HEK293 (cell line): ENCODE measurements around the gene SUPT3H.

Experiments
- CTCF ChIA-PET: fragments of 350-600 bp; formaldehyde crosslinking; extraction: SDS; loops from one replicate; lab custom pipeline; 2021; ENCODE audit warnings: antibody characterized with exemption; lab: Yijun Ruan, JAX
- POLR2A ChIA-PET: fragments of 300-600 bp; formaldehyde crosslinking; extraction: SDS; loops from one replicate; lab custom pipeline; 2020; ENCODE audit warnings: antibody characterized with exemption, inconsistent platforms; lab: Yijun Ruan, JAX
- H3K27ac ChIP-seq: fragments of 200-500 bp; sonication (Bioruptor generic); 2 replicates; pipeline ENCODE4 v1.5.1; 2014; ENCODE audit warnings: low read depth, low read length, control low read depth, inconsistent platforms; ENCODE audit errors: extremely low read depth
- H3K36me3 ChIP-seq, 2 experiments: fragments of 200-500 bp in 1 of 2; sonication (Bioruptor generic) in 1 of 2; 1 replicate in 1 of 2; 2 replicates in 1 of 2; pipeline ENCODE4 v1.5.1; 2014 to 2017; ENCODE audit warnings: inconsistent platforms in 2 of 2, low read length in 2 of 2; ENCODE audit not compliant: control insufficient read depth in 2 of 2, insufficient read depth in 1 of 2
- H3K4me1 ChIP-seq: fragments of 200-500 bp; sonication (Bioruptor generic); 2 replicates; pipeline ENCODE4 v1.5.1; 2014; ENCODE audit warnings: mild to moderate bottlenecking, low read length, inconsistent platforms; ENCODE audit not compliant: control insufficient read depth, insufficient read depth
- H3K4me3 ChIP-seq: 2 replicates; pipeline ENCODE4 v1.5.1; 2011; ENCODE audit warnings: low read depth, mild to moderate bottlenecking, control low read depth, low read length, moderate library complexity
- H3K9me3 ChIP-seq: fragments of 200-500 bp; sonication (Bioruptor generic); 2 replicates; pipeline ENCODE4 v1.5.1; 2014; ENCODE audit warnings: low read depth, low read length, inconsistent platforms; ENCODE audit not compliant: control insufficient read depth, insufficient read depth
- BCL6B ChIP-seq: fragments of 450-650 bp; formaldehyde crosslinking; IDR thresholded peaks from 2 replicates; pipeline ENCODE4 v1.5.1; 2017; ENCODE audit warnings: missing biosample characterization, missing genetic modification characterization
- GLI2 ChIP-seq: fragments of 450-650 bp; formaldehyde crosslinking; IDR thresholded peaks from 2 replicates; pipeline ENCODE4; 2017; ENCODE audit warnings: missing biosample characterization, missing genetic modification characterization, low read depth, borderline replicate concordance
- KLF17 ChIP-seq: fragments of 450-650 bp; formaldehyde crosslinking; IDR thresholded peaks from 2 replicates; pipeline ENCODE4 v1.5.1; 2016; ENCODE audit warnings: missing biosample characterization, missing genetic modification characterization
- SP3 ChIP-seq: fragments of 450-650 bp; formaldehyde crosslinking; IDR thresholded peaks from 2 replicates; pipeline ENCODE4 v1.5.1; 2016; ENCODE audit warnings: missing biosample characterization, missing genetic modification characterization
- TCF7L2 ChIP-seq: IDR thresholded peaks from 2 replicates; pipeline ENCODE4 v1.6.1; 2011; ENCODE audit warnings: low read depth, mild to moderate bottlenecking, inconsistent platforms, low read length, moderate library complexity, borderline replicate concordance
- ZBTB17 ChIP-seq: fragments of 450-650 bp; formaldehyde crosslinking; IDR thresholded peaks from 2 replicates; pipeline ENCODE4 v1.5.1; 2016; ENCODE audit warnings: missing biosample characterization, missing genetic modification characterization
- ZBTB8A ChIP-seq: fragments of 450-650 bp; formaldehyde crosslinking; IDR thresholded peaks from 2 replicates; pipeline ENCODE4 v1.5.1; 2016; ENCODE audit warnings: missing biosample characterization, missing genetic modification characterization
- ZNF10 ChIP-seq: fragments of 450-650 bp; formaldehyde crosslinking; IDR thresholded peaks from 2 replicates; pipeline ENCODE4 v1.5.1; 2017; ENCODE audit warnings: missing biosample characterization, missing genetic modification characterization
- ZNF169 ChIP-seq: fragments of 450-650 bp; formaldehyde crosslinking; IDR thresholded peaks from 2 replicates; pipeline ENCODE4 v1.5.1; 2016; ENCODE audit warnings: missing biosample characterization, missing genetic modification characterization
- ZNF266 ChIP-seq: fragments of 450-650 bp; formaldehyde crosslinking; IDR thresholded peaks from 2 replicates; pipeline ENCODE4 v1.5.1; 2016; ENCODE audit warnings: missing biosample characterization, missing genetic modification characterization, low read depth
- ZNF324 ChIP-seq: fragments of 450-650 bp; formaldehyde crosslinking; IDR thresholded peaks from 2 replicates; pipeline ENCODE4 v1.5.1; 2016; ENCODE audit warnings: missing biosample characterization, missing genetic modification characterization
- ZNF433 ChIP-seq: fragments of 450-650 bp; formaldehyde crosslinking; IDR thresholded peaks from 2 replicates; pipeline ENCODE4 v1.5.1; 2016; ENCODE audit warnings: missing biosample characterization, missing genetic modification characterization, low read depth
- ZNF529 ChIP-seq: fragments of 450-650 bp; formaldehyde crosslinking; IDR thresholded peaks from 2 replicates; pipeline ENCODE4 v1.5.1; 2017; ENCODE audit warnings: missing genetic modification characterization, missing biosample characterization; ENCODE audit not compliant: insufficient replicate concordance
- ZNF560 ChIP-seq: fragments of 450-650 bp; formaldehyde crosslinking; IDR thresholded peaks from 2 replicates; pipeline ENCODE4 v1.5.1; 2017; ENCODE audit warnings: missing biosample characterization, missing genetic modification characterization, borderline replicate concordance
- ZNF561 ChIP-seq: fragments of 450-650 bp; IDR thresholded peaks from 2 replicates; pipeline ENCODE4 v1.5.1; 2018; ENCODE audit warnings: missing biosample characterization, missing genetic modification characterization, borderline replicate concordance
- ZNF621 ChIP-seq: fragments of 450-650 bp; formaldehyde crosslinking; IDR thresholded peaks from 2 replicates; pipeline ENCODE4 v1.5.1; 2017; ENCODE audit warnings: missing biosample characterization, missing genetic modification characterization
- ZNF623 ChIP-seq: fragments of 450-650 bp; formaldehyde crosslinking; IDR thresholded peaks from 2 replicates; pipeline ENCODE4 v1.5.1; 2016; ENCODE audit warnings: missing biosample characterization, missing genetic modification characterization
- ZNF645 ChIP-seq: fragments of 450-650 bp; formaldehyde crosslinking; IDR thresholded peaks from 2 replicates; pipeline ENCODE4; 2016; ENCODE audit warnings: missing biosample characterization, missing genetic modification characterization
- ZNF830 ChIP-seq: fragments of 450-650 bp; IDR thresholded peaks from 2 replicates; pipeline ENCODE4 v1.5.0; 2018; ENCODE audit warnings: missing biosample characterization, missing genetic modification characterization, low read depth, mild to moderate bottlenecking, moderate library complexity
- TF ChIP-seq, protein P1 (sequence below): fragments of 450-650 bp; formaldehyde crosslinking; IDR thresholded peaks from 2 replicates; pipeline ENCODE4 v1.5.1; 2017; ENCODE audit warnings: missing biosample characterization, missing genetic modification characterization
- TF ChIP-seq, protein P2 (sequence below): fragments of 450-650 bp; formaldehyde crosslinking; IDR thresholded peaks from 2 replicates; pipeline ENCODE4 v1.5.1; 2016; ENCODE audit warnings: missing biosample characterization, missing genetic modification characterization

Gene SUPT3H

GRCh38 chr6:45052325-45052724, 325.4 kb downstream of the SUPT3H start:
- ChIA-PET POLR2A (no interaction called here), CTCF (interaction anchor here (1.0 kb wide), 1 partner anchor 9 kb away, joined by 4 read pairs; no protein-coding TSS in a partner anchor)
- Histone ChIP-seq H3K4me3 (no peak overlapping the region), H3K27ac (no peak overlapping the region), H3K4me1 (peaks cover 4% of the 10 kb centered on the region)
- TF ChIP-seq ZNF266 (tag by site-specific recombination) (no peak), ZNF830 (tag by site-specific recombination) (no peak), BCL6B (no peak), GLI2 (tag by site-specific recombination) (no peak), ZNF621 (tag by site-specific recombination) (no peak), ZNF10 (tag by site-specific recombination) (no peak), ZNF169 (tag by site-specific recombination) (no peak), ZNF529 (no peak), ZNF645 (tag by site-specific recombination) (no peak), ZBTB17 (tag by site-specific recombination) (no peak), ZNF623 (tag by site-specific recombination) (no peak), TCF7L2 (no peak)
- TF ChIP-seq, protein P1, sequence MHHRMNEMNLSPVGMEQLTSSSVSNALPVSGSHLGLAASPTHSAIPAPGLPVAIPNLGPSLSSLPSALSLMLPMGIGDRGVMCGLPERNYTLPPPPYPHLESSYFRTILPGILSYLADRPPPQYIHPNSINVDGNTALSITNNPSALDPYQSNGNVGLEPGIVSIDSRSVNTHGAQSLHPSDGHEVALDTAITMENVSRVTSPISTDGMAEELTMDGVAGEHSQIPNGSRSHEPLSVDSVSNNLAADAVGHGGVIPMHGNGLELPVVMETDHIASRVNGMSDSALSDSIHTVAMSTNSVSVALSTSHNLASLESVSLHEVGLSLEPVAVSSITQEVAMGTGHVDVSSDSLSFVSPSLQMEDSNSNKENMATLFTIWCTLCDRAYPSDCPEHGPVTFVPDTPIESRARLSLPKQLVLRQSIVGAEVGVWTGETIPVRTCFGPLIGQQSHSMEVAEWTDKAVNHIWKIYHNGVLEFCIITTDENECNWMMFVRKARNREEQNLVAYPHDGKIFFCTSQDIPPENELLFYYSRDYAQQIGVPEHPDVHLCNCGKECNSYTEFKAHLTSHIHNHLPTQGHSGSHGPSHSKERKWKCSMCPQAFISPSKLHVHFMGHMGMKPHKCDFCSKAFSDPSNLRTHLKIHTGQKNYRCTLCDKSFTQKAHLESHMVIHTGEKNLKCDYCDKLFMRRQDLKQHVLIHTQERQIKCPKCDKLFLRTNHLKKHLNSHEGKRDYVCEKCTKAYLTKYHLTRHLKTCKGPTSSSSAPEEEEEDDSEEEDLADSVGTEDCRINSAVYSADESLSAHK (tag by site-specific recombination), result no peak
- TF ChIP-seq, all 188 proteins: peak for 0
- no peaks in the 10 kb centered on the region for H3K36me3 ChIP-seq
- no peaks in the 10 kb centered on the region for H3K9me3 ChIP-seq

- peaks cover 4% of the 10 kb centered on the region; the same call in 1 of the 2 replicates for H3K4me1 ChIP-seq
- POLR2A ChIA-PET, result no interaction called here
- no peaks in the 10 kb centered on the region for H3K9me3 ChIP-seq
- no peak overlapping the region for H3K27ac ChIP-seq
- no peaks in the 10 kb centered on the region for H3K36me3 ChIP-seq
- TF ChIP-seq KLF17 (tag by site-specific recombination) (no peak), ZNF560 (tag by site-specific recombination) (no peak), TCF7L2 (no peak), SP3 (tag by site-specific recombination) (no peak), ZNF433 (no peak), ZNF561 (no peak), ZBTB8A (tag by site-specific recombination) (no peak), ZNF324 (tag by site-specific recombination) (no peak)
- TF ChIP-seq, protein P2, sequence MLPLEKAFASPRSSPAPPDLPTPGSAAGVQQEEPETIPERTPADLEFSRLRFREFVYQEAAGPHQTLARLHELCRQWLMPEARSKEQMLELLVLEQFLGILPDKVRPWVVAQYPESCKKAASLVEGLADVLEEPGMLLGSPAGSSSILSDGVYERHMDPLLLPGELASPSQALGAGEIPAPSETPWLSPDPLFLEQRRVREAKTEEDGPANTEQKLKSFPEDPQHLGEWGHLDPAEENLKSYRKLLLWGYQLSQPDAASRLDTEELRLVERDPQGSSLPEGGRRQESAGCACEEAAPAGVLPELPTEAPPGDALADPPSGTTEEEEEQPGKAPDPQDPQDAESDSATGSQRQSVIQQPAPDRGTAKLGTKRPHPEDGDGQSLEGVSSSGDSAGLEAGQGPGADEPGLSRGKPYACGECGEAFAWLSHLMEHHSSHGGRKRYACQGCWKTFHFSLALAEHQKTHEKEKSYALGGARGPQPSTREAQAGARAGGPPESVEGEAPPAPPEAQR (tag by site-specific recombination), result no peak
- TF ChIP-seq, all 188 proteins: peak for 0
- CTCF ChIA-PET, result interaction anchor here (0.7 kb wide), 1 partner anchor 579 kb away, joined by 3 read pairs; no protein-coding TSS in a partner anchor
- no peak overlapping the region for H3K4me3 ChIP-seq
Observed at GRCh38 chr6:45049188-45049843, 328.4 kb downstream of the SUPT3H start.
